ENCODE measurements around the gene TOR1A.
A peak's percentile ranks its signal among the peaks of the same experiment; 100 is the strongest.

Gene TOR1A, protein sequence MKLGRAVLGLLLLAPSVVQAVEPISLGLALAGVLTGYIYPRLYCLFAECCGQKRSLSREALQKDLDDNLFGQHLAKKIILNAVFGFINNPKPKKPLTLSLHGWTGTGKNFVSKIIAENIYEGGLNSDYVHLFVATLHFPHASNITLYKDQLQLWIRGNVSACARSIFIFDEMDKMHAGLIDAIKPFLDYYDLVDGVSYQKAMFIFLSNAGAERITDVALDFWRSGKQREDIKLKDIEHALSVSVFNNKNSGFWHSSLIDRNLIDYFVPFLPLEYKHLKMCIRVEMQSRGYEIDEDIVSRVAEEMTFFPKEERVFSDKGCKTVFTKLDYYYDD

DNA sequence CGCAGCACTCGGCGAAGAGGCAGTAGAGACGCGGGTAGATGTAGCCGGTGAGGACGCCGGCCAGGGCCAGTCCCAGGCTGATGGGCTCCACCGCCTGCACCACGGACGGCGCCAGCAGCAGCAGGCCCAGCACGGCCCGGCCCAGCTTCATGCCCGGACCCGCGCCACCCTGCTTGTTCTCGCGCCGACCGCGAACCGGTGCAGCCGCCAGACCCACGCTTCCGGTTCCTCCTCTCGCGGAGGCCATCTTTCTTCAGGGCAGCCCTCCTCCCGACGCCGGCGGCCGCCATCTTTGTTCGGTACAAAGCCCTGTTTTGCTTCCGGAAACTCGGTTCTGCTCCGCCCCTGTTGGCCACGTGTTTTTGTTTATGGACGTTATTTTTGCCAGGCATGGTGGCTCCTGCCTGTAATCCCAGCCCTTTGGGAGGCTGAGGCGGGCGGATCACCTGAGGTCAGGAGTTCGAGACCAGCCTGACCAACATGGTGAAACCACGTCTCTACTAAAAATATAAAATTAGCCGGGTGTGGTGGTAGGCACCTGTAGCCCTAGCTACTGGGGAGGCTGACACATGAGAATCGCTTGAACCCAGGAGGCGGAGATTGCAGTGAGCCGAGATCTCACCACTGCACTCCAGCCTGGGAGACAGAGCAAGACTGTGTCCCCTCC is at the start of gene TOR1A:
TOR1A (minus strand) TSS at position 202 of the 667 bp plus-strand sequence; CDS start at position 151, 51 bp downstream.
- peak; percentile 81; the same call in 1 of the 2 replicates for TF ChIP-seq ZFX (IDR thresholded peaks at IDR 0.05)
- TF ChIP-seq, protein P1, sequence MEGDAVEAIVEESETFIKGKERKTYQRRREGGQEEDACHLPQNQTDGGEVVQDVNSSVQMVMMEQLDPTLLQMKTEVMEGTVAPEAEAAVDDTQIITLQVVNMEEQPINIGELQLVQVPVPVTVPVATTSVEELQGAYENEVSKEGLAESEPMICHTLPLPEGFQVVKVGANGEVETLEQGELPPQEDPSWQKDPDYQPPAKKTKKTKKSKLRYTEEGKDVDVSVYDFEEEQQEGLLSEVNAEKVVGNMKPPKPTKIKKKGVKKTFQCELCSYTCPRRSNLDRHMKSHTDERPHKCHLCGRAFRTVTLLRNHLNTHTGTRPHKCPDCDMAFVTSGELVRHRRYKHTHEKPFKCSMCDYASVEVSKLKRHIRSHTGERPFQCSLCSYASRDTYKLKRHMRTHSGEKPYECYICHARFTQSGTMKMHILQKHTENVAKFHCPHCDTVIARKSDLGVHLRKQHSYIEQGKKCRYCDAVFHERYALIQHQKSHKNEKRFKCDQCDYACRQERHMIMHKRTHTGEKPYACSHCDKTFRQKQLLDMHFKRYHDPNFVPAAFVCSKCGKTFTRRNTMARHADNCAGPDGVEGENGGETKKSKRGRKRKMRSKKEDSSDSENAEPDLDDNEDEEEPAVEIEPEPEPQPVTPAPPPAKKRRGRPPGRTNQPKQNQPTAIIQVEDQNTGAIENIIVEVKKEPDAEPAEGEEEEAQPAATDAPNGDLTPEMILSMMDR (conservative IDR thresholded peaks at IDR 0.05) = no peak
- peak within 1 kb of the TSS; percentile 75 for H3K27ac ChIP-seq

DNA sequence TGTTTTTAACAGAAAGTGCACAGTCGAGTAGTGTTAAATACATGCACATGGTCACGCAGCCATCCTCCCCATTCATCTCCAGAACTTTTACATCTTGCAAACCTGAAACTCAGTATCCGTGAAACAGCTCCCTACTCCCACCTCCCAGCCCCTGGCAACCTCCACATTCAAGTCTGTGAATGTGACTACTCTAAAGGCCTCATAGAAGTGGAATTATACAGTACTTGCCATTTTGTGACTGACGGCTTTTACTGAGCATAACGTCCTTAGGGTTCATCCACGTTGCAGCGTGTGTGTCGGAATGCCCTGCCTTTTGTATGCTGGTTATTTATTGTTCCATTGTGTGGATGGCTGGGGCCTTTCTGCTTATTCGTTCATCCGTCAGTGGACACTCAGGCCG is 47.1 kb upstream of the TOR1A start:
- H3K27ac ChIP-seq = no peak overlapping the region
- TF ChIP-seq, protein P1 (conservative IDR thresholded peaks at IDR 0.05) = no peak
- TF ChIP-seq ZFX (IDR thresholded peaks at IDR 0.05) = no peak

DNA sequence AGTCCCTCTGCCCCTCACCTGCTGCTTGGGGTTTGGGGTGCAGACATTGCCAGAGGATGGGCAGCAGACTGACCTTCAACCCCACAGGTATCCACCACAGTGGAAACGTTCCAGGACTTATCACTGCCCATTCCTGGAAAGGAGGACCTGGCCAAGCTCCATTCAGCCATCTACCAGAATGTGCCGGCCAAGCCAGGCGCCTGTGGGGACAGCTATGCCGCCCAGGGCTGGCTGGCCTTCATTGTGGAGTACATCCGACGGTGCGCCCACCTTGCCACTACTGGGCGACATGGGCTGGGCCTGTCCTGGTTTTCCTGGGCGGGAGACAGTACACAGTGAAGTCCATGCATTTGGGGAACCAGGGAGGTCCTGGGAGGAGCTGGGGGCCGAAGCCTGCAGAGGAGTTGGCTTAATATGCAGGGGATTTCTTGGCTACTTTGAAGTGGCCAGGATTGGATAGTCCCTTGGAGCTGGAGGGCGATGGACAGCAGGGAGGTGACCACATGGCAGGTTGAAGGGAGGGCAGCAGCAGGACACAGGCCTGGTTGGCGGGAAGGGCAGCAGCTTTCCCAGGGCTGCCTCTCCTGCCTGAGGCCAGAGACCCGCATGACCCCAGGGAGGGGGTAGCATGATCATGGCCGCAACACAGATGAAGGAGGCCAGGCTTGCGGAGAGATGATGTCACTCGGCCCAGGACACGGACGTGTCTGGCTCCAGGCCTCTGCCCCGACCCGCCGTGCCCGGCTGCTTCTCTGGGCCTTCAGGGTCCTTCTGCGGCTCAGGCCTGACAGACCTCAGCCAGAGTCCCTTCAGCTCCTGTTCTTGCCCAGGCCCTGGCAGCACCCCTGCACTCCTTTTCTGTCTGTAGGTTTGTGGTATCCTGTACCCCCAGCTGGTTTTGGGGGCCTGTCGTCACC is 45.9 kb upstream of the TOR1A start:
- no peak for TF ChIP-seq ZFX (IDR thresholded peaks at IDR 0.05)
- TF ChIP-seq, protein P1 (conservative IDR thresholded peaks at IDR 0.05) = no peak
- no peak overlapping the region for H3K27ac ChIP-seq

DNA sequence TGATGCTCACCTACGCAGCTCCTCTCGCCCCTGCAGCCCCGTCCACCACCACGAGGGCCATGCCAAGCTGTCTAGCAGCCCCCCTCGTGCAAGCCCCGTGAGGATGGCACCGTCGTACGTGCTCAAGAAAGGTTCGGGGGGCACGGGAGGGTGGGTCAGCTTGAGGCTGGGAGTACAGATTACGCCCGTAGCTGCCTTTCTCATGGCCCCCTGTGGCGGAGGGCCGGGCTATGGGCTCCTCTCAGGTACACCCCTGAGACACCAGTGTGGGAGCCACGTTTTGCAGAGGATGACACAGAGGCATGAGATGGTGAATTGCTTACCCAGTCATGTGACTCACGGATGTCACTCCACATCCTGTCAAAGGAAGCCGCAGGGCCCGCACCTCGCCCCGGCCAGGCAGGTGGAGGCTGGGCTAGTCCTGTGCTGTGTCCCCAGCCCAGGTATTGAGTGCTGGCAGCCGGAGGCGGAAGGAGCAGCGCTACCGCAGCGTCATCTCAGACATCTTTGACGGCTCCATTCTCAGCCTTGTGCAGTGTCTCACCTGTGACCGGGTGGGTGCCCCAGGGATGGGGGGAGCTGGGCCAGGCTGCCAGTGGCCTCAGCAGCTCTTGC is 45.0 kb upstream of the TOR1A start:
- no peak overlapping the region for H3K27ac ChIP-seq
- no peak for TF ChIP-seq ZFX (IDR thresholded peaks at IDR 0.05)
- TF ChIP-seq, protein P1 (conservative IDR thresholded peaks at IDR 0.05) = no peak

DNA sequence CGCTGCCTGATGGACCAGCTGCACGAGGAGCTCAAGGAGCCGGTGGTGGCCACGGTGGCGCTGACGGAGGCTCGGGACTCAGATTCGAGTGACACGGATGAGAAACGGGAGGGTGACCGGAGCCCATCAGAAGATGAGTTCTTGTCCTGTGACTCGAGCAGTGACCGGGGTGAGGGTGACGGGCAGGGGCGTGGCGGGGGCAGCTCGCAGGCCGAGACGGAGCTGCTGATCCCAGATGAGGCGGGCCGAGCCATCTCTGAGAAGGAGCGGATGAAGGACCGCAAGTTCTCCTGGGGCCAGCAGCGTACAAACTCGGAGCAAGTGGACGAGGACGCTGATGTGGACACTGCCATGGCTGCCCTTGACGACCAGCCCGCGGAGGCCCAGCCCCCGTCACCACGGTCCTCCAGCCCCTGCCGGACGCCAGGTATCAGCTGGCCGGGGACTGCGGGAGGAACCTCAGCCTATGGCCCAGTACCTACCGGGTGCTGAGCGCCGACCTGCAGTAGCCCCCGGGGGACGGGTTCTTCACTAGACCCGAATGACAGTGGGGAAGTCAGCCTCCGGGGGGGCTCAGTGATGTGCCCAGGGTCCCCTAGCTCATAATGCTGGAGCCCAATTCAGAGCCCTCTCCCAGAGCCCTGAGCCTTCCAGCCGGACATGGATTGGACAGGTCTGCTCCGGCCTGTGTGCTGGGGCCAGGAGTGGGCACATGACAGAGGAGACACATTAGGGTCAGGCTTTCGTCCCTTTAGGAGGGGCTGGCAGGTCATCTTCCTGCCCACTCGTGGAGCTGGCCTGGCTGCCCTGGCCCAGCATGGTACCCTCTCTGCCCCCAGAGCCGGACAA is 44.3 kb upstream of the TOR1A start:
- H3K27ac ChIP-seq = no peak overlapping the region
- no peak for TF ChIP-seq ZFX (IDR thresholded peaks at IDR 0.05)
- TF ChIP-seq, protein P1 (conservative IDR thresholded peaks at IDR 0.05) = no peak

Measured in C4-2B (cell line).